Activated CD4-positive, alpha-beta T cell treated with anti-CD3 and anti-CD28 coated beads, Interleukin-2, amount 10 ng/mL, durations not matched to agents 24 days and 14 days (primary cell): Measurements from ENCODE around the gene CDK19. TPM values are rescaled to one million over a fixed set of nuclear protein-coding genes. Genes with fewer than 3 reads are reported as not detected.
"Not testable (repeated sequence)": the region's sequence is repeated elsewhere in the genome, so short reads cannot be mapped to it uniquely, and the experiment has no call there.

Experiments used
- DNase-seq: peaks from one replicate; pipeline ENCODE4 v3.0.0; 2022
- H3K27ac Mint-ChIP-seq: one replicate; pipeline ENCODE4 v1.8.0; 2022; ENCODE audit warnings: mild to moderate bottlenecking, mixed read lengths
- H3K27me3 Mint-ChIP-seq: one replicate; pipeline ENCODE4 v1.8.0; 2022; ENCODE audit warnings: mixed read lengths
- H3K36me3 Mint-ChIP-seq: one replicate; pipeline ENCODE4 v1.8.0; 2022; ENCODE audit warnings: low read depth, mild to moderate bottlenecking, mixed read lengths
- H3K4me1 Mint-ChIP-seq: one replicate; pipeline ENCODE4 v1.8.0; 2021; ENCODE audit warnings: mixed read lengths
- H3K4me3 Mint-ChIP-seq: one replicate; pipeline ENCODE4 v1.8.0; 2022; ENCODE audit warnings: mild to moderate bottlenecking, moderate library complexity, mixed read lengths
- H3K9me3 Mint-ChIP-seq: one replicate; pipeline ENCODE4 v1.8.0; 2021; ENCODE audit warnings: mixed read lengths
- intact Hi-C: fragments of 100-400 bp; cut with micrococcal nuclease; formaldehyde crosslinking; loops from one replicate; pipeline ENCODE4 v1.15.1; 2023
- total RNA-seq: library from RNA; stranded (reverse); gene quantifications from 2 replicates; pipeline ENCODE4 v1.2.3, GENCODE V29; 2022

Gene CDK19
- total RNA-seq, 1 donor from 2014 or later: 13.0 TPM

DNA sequence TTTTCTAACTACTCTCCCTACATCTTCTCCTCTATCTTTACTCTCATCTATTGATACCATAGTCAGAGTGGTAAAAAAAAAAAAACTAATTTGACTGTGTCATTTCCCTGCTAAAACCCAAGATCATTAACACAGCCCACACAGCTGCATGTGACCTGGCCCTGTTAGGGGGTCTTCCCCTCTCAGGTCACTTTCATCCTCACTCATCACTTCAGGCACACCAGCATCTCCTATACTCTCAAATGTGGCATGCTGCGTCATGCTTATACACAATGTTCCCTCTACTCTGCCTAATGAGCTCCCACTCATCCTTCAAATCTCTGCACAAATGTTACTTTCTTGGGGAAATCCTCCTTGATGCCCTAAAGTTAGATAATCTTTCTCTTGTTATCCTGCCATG, 86.8 kb downstream of the CDK19 start:
- no peak overlapping the region for H3K27ac Mint-ChIP-seq
- DNase-seq: no peak
- no peaks in the 10 kb centered on the region for H3K4me1 Mint-ChIP-seq
- H3K36me3 Mint-ChIP-seq: peaks cover 10% of the 10 kb centered on the region
- H3K9me3 Mint-ChIP-seq: no peaks in the 10 kb centered on the region
- no peak overlapping the region for H3K4me3 Mint-ChIP-seq
- intact Hi-C loops: no loop called here
- no peaks in the 10 kb centered on the region for H3K27me3 Mint-ChIP-seq

DNA sequence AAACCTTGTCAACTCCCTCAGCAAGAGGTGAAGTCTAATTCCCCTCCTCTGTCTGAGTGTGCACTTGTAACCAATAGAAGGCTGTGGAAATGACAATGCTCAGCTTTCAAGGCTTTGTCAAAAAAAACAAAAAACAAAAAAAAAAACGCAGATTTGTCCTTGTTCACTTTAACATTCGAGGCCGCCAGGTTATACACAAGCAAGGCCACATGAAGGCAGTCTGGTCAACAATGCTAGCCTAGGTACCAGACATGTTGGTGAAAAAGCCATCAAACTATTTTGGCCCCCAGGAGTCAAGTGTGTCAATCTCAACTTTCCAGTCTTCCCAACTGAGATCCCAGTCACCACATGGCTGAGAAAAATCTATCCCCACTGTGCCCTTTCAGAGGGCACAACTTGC, 92.3 kb downstream of the CDK19 start:
- H3K4me3 Mint-ChIP-seq: no peak overlapping the region
- H3K9me3 Mint-ChIP-seq: no peaks in the 10 kb centered on the region
- peaks cover 1% of the 10 kb centered on the region for H3K36me3 Mint-ChIP-seq
- intact Hi-C loops: no loop called here
- H3K27me3 Mint-ChIP-seq: no peaks in the 10 kb centered on the region
- no peak for DNase-seq
- H3K4me1 Mint-ChIP-seq: no peaks in the 10 kb centered on the region
- H3K27ac Mint-ChIP-seq: no peak overlapping the region

DNA sequence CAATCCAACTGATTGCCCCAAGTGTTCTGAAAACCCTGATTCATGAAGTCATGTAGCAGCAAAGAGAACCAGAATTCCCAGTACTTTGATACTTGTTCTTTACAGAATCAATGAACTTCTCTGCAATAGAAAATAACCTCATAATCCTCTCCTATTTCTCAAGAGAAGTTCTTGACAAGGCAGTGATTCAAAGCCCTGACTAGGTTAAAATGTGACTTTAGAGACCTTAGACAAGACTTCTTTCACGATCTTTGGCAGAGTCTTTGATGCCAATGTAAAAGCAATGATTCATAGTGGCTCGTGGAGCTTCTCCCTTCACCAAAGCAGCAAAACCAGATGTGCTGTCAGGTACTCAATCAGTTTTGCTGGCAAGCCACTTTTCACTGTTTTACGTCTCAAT, 95.2 kb downstream of the CDK19 start:
- intact Hi-C loops: no loop called here
- Mint-ChIP-seq H3K4me3 (no peak overlapping the region), H3K27ac (no peak overlapping the region), H3K9me3 (no peaks in the 10 kb centered on the region), H3K36me3 (peaks cover 1% of the 10 kb centered on the region), H3K27me3 (no peaks in the 10 kb centered on the region), H3K4me1 (no peaks in the 10 kb centered on the region)
- no peak for DNase-seq

DNA sequence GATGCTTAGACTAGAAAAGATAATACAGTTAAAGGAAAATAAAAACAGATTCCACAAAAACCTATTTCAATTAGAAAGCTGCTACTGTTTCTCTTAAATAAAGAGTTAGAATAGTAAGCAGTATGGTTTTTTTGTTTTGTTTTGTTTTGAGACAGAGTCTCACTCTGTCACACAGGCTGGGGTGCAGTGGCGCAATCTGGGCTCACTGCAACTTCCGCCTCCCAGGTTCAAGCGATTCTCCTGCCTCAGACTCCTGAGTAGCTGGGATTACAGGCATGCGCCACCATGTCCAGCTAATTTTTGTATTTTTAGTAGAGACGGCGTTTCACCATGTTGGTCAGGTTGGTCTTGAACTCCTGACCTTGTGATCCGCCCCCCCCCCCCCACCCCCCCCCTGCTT, 95.7 kb downstream of the CDK19 start:
- H3K4me3 Mint-ChIP-seq, H3K27ac Mint-ChIP-seq, H3K9me3 Mint-ChIP-seq, H3K4me1 Mint-ChIP-seq, intact Hi-C loops, H3K36me3 Mint-ChIP-seq, DNase-seq, H3K27me3 Mint-ChIP-seq: not testable (repeated sequence)

DNA sequence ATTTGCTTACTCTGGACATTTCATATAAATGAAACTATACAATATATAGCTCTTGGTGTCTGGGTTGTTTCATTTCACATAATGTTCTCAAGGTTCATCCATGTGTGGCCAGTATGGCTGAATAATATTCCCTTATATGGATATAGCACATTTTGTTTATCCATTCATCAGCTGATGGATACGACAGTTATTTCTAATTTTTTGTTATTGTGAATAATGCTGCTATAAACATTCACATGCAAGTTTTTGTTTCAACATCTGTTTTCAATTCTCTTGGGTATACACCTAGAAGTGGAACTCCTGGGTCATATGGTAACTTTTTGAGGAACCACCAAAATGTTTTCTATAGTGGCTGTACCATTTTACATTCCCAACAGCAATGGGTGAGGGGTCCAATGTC, 101.1 kb downstream of the CDK19 start:
- Mint-ChIP-seq H3K4me1 (no peaks in the 10 kb centered on the region), H3K27me3 (no peaks in the 10 kb centered on the region), H3K4me3 (no peak overlapping the region), H3K27ac (no peak overlapping the region), H3K9me3 (no peaks in the 10 kb centered on the region), H3K36me3 (peaks cover 10% of the 10 kb centered on the region)
- intact Hi-C loops: no loop called here
- DNase-seq: no peak

DNA sequence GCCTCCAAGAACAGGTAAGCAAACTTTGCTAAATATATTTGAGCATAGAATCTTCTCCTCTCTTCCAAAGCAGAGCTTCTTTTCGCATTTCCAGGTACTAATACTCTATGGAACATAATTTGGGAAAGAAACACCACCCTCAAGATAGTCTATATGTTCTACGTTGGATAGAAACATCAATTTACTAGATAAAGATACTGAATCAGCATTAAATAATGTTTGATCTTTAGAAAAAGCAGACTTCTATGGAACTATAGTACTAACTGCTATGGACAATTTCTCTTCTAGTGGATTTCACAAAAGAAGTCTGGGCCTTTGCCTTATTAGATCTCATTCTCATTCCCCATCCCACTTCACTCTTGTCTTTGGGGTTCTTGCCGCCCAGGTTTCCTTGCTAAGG, 103.0 kb downstream of the CDK19 start:
- Mint-ChIP-seq H3K9me3 (no peaks in the 10 kb centered on the region), H3K4me3 (no peak overlapping the region), H3K36me3 (peaks cover 10% of the 10 kb centered on the region), H3K27ac (no peak overlapping the region), H3K27me3 (no peaks in the 10 kb centered on the region), H3K4me1 (no peaks in the 10 kb centered on the region)
- intact Hi-C loops: no loop called here
- no peak for DNase-seq

DNA sequence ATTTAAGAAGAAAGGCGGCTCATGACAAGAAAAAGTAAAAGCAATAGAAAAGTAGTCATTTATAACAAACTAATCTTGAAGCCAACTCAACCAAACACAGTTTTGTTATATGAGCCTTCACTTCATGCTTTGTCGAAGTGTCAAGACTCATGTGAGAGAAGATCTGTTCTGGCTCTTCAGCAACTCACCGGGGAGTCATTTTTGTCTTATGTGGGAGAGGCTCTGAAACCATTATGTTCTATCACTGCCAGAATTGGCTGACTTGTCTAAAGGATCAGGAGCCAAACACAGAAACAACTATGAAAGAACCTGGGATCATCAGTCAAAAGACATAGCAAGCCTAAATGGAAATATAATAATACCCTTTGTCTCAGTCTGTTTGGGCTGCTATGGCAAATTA, 105.2 kb downstream of the CDK19 start:
- Mint-ChIP-seq H3K36me3 (peaks cover 10% of the 10 kb centered on the region), H3K4me3 (no peak overlapping the region), H3K4me1 (no peaks in the 10 kb centered on the region), H3K27me3 (no peaks in the 10 kb centered on the region), H3K27ac (no peak overlapping the region), H3K9me3 (no peaks in the 10 kb centered on the region)
- intact Hi-C loops: no loop called here
- DNase-seq: no peak

DNA sequence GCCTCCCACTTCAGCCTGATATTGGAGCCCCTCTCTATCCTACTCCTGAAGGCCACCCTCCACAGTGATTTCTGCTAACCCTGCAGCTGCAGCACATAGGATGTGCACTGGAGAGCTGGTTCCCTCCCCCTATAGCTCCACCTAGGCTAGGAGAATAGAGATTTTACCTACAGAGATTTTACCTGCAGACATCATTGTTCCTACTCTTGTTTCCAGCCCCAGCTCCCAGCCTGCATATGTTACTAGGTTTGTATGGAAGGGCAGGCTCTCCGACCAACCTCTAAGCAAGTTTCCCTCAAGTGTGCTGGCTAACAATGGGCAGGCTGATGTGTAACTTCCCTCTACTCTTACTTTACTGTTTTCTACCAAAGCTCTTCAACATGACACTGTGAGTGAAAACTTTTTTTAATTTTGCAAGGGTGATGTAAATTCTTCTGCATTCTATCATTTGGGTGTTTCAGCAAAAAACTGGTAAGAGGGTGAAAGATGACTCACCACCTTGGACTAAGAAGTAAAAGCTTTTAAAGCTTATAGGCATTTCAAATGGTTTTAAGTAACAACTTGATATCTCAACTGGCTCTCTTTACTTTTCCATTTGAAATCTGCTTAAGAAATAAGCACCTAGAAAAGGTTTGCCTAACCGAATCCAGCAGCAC, 106.8 kb downstream of the CDK19 start:
- H3K4me1 Mint-ChIP-seq: no peaks in the 10 kb centered on the region
- no peak for DNase-seq
- intact Hi-C loops: no loop called here
- peaks cover 13% of the 10 kb centered on the region for H3K36me3 Mint-ChIP-seq
- no peak overlapping the region for H3K27ac Mint-ChIP-seq
- no peaks in the 10 kb centered on the region for H3K27me3 Mint-ChIP-seq
- H3K9me3 Mint-ChIP-seq: no peaks in the 10 kb centered on the region
- no peak overlapping the region for H3K4me3 Mint-ChIP-seq

DNA sequence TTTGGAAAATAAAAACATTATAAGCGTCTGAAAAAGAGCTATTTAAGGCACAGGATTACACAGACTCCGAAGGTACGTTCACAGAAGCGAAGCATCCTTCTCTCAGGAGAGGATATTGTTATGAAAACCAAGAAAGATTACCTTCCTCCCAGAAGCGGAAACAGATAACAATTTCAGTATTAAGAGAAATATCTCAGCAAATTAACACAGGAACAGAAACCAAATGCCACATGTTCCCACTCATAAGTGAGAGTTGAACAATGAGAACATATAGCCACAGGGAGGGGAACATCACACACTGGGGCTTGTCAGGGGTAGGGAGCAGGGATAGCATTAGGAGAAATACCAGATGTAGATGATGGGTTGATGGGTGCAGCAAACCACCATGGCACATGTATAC, 109.7 kb downstream of the CDK19 start:
- no peaks in the 10 kb centered on the region for H3K9me3 Mint-ChIP-seq
- no peak overlapping the region for H3K27ac Mint-ChIP-seq
- no peak overlapping the region for H3K4me3 Mint-ChIP-seq
- DNase-seq: no peak
- H3K36me3 Mint-ChIP-seq: peaks cover 8% of the 10 kb centered on the region
- H3K27me3 Mint-ChIP-seq: no peaks in the 10 kb centered on the region
- intact Hi-C loops: no loop called here
- H3K4me1 Mint-ChIP-seq: no peaks in the 10 kb centered on the region

DNA sequence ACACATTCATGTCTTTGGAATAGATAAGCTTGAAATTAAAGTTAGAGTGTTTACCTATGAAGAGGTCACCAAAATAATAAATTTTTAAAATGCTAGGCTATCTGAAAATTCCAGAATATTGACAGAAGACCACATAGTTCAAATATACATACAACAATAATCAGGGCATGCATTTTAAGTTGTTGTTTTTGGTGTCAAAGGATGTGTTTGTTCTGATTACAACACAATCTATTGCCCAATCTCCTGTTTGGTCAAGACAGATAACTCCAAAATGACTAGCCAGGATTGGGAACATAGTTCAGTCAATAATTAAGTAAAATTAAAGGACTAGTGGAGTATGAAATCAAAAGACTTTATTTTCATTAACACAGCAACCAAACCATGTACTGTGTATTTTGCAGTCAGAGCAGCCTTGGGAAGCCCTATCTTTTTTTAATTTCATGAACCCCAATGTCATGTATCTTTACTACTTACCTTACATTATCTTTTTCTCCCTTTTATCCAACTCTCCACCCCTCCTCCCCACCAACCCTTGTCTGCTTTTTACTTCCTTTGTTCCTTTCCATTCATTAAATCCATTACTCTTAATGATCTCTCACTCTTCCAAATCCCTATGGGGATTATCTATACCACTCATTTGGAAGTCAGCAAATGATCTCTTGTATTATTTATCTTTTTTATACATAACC, 111.2 kb downstream of the CDK19 start:
- H3K36me3 Mint-ChIP-seq: peaks cover 5% of the 10 kb centered on the region
- no peaks in the 10 kb centered on the region for H3K9me3 Mint-ChIP-seq
- no peaks in the 10 kb centered on the region for H3K27me3 Mint-ChIP-seq
- no peak for DNase-seq
- H3K27ac Mint-ChIP-seq: no peak overlapping the region
- no peak overlapping the region for H3K4me3 Mint-ChIP-seq
- no peaks in the 10 kb centered on the region for H3K4me1 Mint-ChIP-seq
- intact Hi-C loops: no loop called here

DNA sequence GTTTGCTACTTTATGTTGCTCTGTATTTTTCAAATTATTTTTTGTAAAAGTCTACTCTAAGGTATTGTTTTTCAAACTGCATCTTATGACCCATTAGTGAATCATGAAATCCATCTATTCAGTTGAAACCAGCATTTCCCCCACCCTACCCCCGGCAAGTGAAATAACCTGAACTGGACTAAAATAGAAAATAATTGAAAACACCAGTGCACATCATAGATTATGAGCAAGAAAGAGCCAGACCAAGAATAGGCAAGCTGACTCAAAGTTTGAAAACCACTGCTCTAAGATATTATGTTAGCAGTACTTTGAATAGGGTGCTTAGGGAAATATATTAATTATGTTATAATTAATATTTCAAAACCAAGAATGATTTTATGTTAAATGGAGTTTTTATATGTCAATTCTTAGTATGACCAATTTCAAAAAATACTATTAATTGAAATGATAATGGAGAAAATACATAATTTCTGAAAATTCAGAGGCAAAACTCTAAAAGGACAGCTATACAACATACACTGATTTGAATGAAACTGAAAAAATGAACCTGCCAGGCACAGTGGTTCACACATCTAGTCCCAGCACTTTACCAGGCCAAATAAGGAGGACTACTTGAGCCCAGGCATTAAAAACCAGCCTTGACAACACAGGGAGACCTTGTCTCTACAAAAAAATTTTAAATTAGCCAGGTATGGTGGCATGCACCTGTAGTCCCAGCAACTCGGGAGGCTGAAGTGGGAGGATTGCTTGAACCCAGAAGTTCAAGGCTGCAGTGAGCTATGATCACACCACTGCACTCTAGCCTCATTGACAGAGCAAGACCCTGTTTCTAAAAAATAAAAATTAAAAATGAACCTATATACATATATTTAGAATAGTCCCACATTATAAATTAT, 112.0 kb downstream of the CDK19 start:
- Mint-ChIP-seq H3K27ac (no peak overlapping the region), H3K4me1 (no peaks in the 10 kb centered on the region), H3K36me3 (peaks cover 5% of the 10 kb centered on the region), H3K4me3 (no peak overlapping the region), H3K27me3 (no peaks in the 10 kb centered on the region), H3K9me3 (peaks cover 2% of the 10 kb centered on the region)
- intact Hi-C loops: no loop called here
- no peak for DNase-seq

DNA sequence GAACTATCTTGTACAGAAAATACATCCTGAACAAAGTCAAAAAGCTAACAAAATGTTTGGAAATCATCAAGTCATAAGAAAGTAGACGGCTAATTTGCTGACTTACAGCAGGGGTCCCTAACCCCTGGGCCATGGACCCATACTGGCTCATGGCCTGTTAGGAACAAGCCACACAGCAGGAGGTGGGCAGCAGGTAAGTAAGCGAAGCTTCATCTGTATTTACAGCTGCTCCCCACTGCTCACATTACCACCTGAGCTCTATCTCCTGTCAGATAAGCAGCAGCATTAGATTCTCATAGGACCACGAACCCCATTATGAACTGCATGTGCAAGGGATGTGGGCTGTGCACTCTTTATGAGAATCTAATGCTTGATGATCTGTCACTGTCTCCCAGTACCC, 115.5 kb downstream of the CDK19 start:
- no peak overlapping the region for H3K4me3 Mint-ChIP-seq
- DNase-seq: no peak
- intact Hi-C loops: no loop called here
- peaks cover 14% of the 10 kb centered on the region for H3K9me3 Mint-ChIP-seq
- H3K4me1 Mint-ChIP-seq: no peaks in the 10 kb centered on the region
- no peak overlapping the region for H3K27ac Mint-ChIP-seq
- H3K27me3 Mint-ChIP-seq: no peaks in the 10 kb centered on the region
- H3K36me3 Mint-ChIP-seq: peaks cover 14% of the 10 kb centered on the region

DNA sequence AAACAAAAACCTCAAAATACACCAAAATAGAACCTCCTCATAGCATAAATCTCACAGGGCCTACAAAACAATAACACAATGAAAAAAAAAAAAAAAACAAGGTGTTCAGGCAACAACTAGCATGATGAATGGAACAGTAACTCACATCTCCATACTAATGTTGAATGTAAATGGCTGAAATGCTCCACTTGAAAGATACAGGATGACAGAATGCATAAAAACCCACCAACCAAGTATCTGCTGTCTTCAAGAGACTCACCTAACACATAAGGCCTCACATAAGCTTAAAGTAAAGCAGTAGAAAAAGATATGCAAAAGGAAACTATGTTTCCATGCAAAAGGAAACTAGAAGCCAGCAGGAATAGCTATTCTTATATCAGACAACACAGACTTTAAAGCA, 121.3 kb downstream of the CDK19 start:
- Mint-ChIP-seq H3K27ac (no peak overlapping the region), H3K9me3 (peaks cover 19% of the 10 kb centered on the region), H3K4me3 (no peak overlapping the region), H3K36me3 (peaks cover 15% of the 10 kb centered on the region), H3K4me1 (no peaks in the 10 kb centered on the region), H3K27me3 (no peaks in the 10 kb centered on the region)
- DNase-seq: no peak
- intact Hi-C loops: no loop called here

DNA sequence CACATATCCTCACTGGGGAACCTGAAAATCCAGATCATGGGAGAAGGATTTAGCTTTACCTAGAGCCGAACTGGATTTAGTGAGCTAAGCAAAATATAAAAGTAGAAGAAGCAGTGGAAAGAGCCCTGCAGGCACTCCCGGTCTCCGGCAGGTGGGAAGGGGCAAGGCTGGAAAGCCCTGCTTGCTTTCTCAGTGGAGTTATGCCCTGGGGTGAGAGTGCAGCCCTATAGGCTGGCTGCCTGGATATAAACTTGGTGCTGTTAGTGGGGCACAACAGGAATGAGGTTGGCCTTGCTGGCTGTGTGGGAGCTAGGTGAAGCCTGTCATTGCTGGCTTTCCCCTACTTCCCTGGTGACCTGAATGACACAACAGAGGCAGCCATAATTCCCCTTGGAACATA, 122.0 kb downstream of the CDK19 start:
- H3K27ac Mint-ChIP-seq: no peak overlapping the region
- intact Hi-C loops: no loop called here
- H3K9me3 Mint-ChIP-seq: peaks cover 17% of the 10 kb centered on the region
- no peak for DNase-seq
- H3K27me3 Mint-ChIP-seq: no peaks in the 10 kb centered on the region
- H3K36me3 Mint-ChIP-seq: peaks cover 15% of the 10 kb centered on the region
- H3K4me3 Mint-ChIP-seq: no peak overlapping the region
- H3K4me1 Mint-ChIP-seq: peaks cover 3% of the 10 kb centered on the region
